Loucy (cell line): Measurements from ENCODE around the gene CAMTA1.
"Not testable (repeated sequence)": the region's sequence is repeated elsewhere in the genome, so short reads cannot be mapped to it uniquely, and the experiment has no call there.

ENCODE experiments used
- H2AFZ ChIP-seq: fragments of 200-600 bp; sonication (generic); 2 replicates; pipeline ENCODE4 v1.6.0; 2016; ENCODE audit warnings: antibody characterized with exemption, mild to moderate bottlenecking, low read length, moderate library complexity
- H3F3A ChIP-seq: fragments of 200-600 bp; 2 replicates; pipeline ENCODE4 v1.6.0; 2016; ENCODE audit warnings: antibody characterized with exemption, low read depth, mild to moderate bottlenecking
- H3K27me3 ChIP-seq: fragments of 200-600 bp; sonication (generic); 2 replicates; pipeline ENCODE4 v1.6.1; 2014; ENCODE audit warnings: low read length, mild to moderate bottlenecking; ENCODE audit not compliant: insufficient read depth, poor library complexity, severe bottlenecking
- H3K36me3 ChIP-seq: fragments of 200-600 bp; sonication (generic); 2 replicates; pipeline ENCODE4 v1.6.1; 2016; ENCODE audit warnings: low read length; ENCODE audit not compliant: insufficient read depth
- H3K4me1 ChIP-seq: fragments of 200-600 bp; sonication (generic); 2 replicates; pipeline ENCODE4 v1.5.1; 2014; ENCODE audit warnings: low read length, mild to moderate bottlenecking; ENCODE audit not compliant: insufficient read depth, poor library complexity, severe bottlenecking
- H3K4me2 ChIP-seq: fragments of 200-600 bp; sonication (generic); 2 replicates; pipeline ENCODE4 v1.6.0; 2014; ENCODE audit warnings: antibody characterized with exemption, low read length, low read depth, mild to moderate bottlenecking; ENCODE audit not compliant: poor library complexity, severe bottlenecking
- H3K4me3 ChIP-seq: fragments of 200-600 bp; sonication (generic); 2 replicates; pipeline ENCODE4 v1.5.1; 2014; ENCODE audit warnings: low read length, mild to moderate bottlenecking, mixed read lengths; ENCODE audit not compliant: poor library complexity, severe bottlenecking
- H3K79me2 ChIP-seq: fragments of 200-600 bp; sonication (generic); 2 replicates; pipeline ENCODE4 v1.6.1; 2014; ENCODE audit warnings: low read length; ENCODE audit not compliant: insufficient read depth
- H3K9ac ChIP-seq: fragments of 200-600 bp; sonication (generic); 2 replicates; pipeline ENCODE4 v1.6.0; 2014; ENCODE audit warnings: mild to moderate bottlenecking, low read depth, low read length, moderate library complexity; ENCODE audit not compliant: poor library complexity, severe bottlenecking
- H3K9me2 ChIP-seq: fragments of 200-600 bp; sonication (generic); replicated peaks from 2 replicates; pipeline ENCODE4 v1.6.1; 2016; ENCODE audit warnings: low read depth, low read length, mixed read lengths
- H3K9me3 ChIP-seq: fragments of 200-600 bp; sonication (generic); 2 replicates; pipeline ENCODE4 v1.6.1; 2014; ENCODE audit warnings: mild to moderate bottlenecking, antibody characterized with exemption, low read length, low read depth; ENCODE audit not compliant: insufficient read depth
- H4K20me1 ChIP-seq: fragments of 200-600 bp; sonication (generic); 2 replicates; pipeline ENCODE4 v1.6.0; 2014; ENCODE audit warnings: antibody characterized with exemption, low read length, mild to moderate bottlenecking; ENCODE audit not compliant: insufficient read depth, poor library complexity, severe bottlenecking
- EZH2phosphoT487 ChIP-seq: fragments of 200-600 bp; IDR thresholded peaks from 2 replicates; pipeline ENCODE4 v1.6.1; 2018; ENCODE audit warnings: antibody characterized with exemption, mild to moderate bottlenecking, moderate library complexity, borderline replicate concordance
- TF ChIP-seq, protein P1 (sequence below): fragments of 200-600 bp; sonication (generic); conservative IDR thresholded peaks from 2 replicates; pipeline ENCODE4 v1.5.1; 2014; ENCODE audit warnings: mild to moderate bottlenecking, antibody characterized with exemption, low read length

Gene CAMTA1

DNA sequence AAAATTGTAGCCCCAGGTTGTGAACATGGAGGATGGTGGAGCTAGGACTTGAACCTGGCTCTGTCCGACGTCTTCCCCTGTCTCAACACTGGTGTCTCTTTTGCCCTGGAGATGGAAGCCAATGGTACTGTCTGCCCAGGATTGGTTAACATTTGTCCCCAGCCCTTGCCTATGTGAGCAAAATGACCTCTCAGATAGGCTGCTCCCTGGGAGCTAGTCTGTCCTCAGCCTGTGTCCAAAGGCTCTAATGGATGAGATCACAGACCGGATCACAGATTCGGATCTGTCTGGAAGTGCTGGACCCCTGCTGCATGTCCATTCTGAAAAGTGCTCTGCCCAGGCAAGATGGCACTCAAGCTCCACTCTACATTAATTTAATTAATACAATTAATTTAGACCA, 591.4 kb downstream of the CAMTA1 start:
- Histone ChIP-seq H4K20me1 (no peaks in the 10 kb centered on the region), H2AFZ (no peak overlapping the region), H3K4me2 (no peak overlapping the region), H3K4me1 (no peaks in the 10 kb centered on the region), H3K9me2 (no peaks in the 10 kb centered on the region), H3K4me3 (no peak overlapping the region), H3K36me3 (no peaks in the 10 kb centered on the region), H3K27me3 (no peaks in the 10 kb centered on the region), H3K9me3 (no peaks in the 10 kb centered on the region; the same call in 1 of the 2 replicates), H3K9ac (no peak overlapping the region), H3K79me2 (no peaks in the 10 kb centered on the region), H3F3A (no peaks in the 10 kb centered on the region)
- TF ChIP-seq, protein P1, sequence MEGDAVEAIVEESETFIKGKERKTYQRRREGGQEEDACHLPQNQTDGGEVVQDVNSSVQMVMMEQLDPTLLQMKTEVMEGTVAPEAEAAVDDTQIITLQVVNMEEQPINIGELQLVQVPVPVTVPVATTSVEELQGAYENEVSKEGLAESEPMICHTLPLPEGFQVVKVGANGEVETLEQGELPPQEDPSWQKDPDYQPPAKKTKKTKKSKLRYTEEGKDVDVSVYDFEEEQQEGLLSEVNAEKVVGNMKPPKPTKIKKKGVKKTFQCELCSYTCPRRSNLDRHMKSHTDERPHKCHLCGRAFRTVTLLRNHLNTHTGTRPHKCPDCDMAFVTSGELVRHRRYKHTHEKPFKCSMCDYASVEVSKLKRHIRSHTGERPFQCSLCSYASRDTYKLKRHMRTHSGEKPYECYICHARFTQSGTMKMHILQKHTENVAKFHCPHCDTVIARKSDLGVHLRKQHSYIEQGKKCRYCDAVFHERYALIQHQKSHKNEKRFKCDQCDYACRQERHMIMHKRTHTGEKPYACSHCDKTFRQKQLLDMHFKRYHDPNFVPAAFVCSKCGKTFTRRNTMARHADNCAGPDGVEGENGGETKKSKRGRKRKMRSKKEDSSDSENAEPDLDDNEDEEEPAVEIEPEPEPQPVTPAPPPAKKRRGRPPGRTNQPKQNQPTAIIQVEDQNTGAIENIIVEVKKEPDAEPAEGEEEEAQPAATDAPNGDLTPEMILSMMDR: no peak
- no peak for TF ChIP-seq EZH2phosphoT487

DNA sequence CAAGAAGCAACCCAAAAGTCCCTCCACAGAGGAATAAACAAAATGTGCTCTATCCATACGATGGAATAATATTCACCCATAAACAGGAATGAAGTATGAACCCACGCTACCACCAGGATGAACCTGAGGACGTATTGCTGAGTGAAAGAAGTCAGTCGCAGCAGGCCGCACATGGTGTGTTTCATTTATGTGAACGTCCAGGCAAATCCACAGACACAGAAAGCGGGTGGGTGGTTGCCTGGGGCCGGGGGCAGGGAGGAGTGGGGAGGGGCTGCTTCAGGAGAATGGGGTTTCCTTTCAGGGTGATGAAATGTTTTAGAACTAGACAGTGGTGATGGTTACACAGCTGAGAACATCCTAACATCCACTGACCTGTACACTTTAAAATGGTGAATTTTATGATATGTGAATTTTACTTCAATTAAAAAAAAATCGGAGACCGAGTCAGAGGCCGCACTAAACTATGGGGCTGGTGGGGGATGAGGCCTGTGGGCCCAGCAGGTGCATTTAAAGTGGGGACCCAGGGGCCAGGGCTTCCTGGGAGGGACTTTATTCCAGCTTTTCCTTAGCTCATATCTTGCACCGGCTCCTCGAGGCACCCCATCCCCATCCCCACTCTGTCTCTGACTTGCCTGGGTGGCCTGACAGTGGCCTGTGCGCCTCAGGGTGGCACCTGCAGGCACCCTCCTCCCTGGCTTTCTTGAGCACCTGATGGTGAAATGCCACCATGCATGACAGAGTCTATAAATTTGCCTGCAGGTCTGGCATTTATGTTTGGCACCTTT, 593.3 kb downstream of the CAMTA1 start:
- Histone ChIP-seq H2AFZ (no peak overlapping the region), H3K4me1 (no peaks in the 10 kb centered on the region), H3F3A (no peaks in the 10 kb centered on the region), H3K4me3 (no peak overlapping the region), H3K9me3 (no peaks in the 10 kb centered on the region; the same call in 1 of the 2 replicates), H3K9ac (no peak overlapping the region), H4K20me1 (no peaks in the 10 kb centered on the region), H3K4me2 (no peak overlapping the region), H3K9me2 (no peaks in the 10 kb centered on the region), H3K79me2 (no peaks in the 10 kb centered on the region), H3K27me3 (no peaks in the 10 kb centered on the region), H3K36me3 (no peaks in the 10 kb centered on the region)
- TF ChIP-seq, protein P1: no peak
- TF ChIP-seq EZH2phosphoT487: no peak

DNA sequence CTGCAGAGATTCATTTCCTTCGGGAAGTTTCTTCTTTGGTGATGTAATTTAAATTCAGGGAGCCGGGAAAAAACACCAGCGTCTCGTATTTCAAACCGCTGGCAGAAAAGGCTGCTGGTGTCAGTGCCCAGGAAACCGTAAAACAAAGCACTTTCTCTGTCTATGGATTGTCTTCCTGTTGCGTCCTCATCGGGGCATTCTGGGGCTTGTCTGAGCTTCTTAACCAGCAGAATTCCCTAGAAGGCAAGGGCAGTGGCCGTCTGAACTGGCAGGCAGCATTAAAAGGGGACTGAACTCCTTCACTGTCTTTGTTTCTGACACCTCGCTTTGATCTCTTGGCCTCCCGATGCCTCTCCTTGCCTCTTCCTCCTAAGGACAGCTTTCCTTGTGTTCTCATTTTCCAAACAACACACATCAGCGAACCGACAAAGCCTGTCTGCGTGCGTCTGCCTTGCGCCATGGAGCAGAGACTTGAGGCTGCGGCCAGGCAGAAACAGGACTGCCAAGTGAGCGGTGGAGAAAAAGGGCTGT, 594.3 kb downstream of the CAMTA1 start:
- Histone ChIP-seq H3K9me2 (no peaks in the 10 kb centered on the region), H3K9me3 (no peaks in the 10 kb centered on the region), H3K4me1 (no peaks in the 10 kb centered on the region), H3K27me3 (no peaks in the 10 kb centered on the region), H3K4me2 (no peak overlapping the region), H3K4me3 (no peak overlapping the region), H4K20me1 (no peaks in the 10 kb centered on the region), H3K79me2 (no peaks in the 10 kb centered on the region), H3K36me3 (no peaks in the 10 kb centered on the region), H3F3A (no peaks in the 10 kb centered on the region), H2AFZ (no peak overlapping the region), H3K9ac (no peak overlapping the region)
- TF ChIP-seq, protein P1: no peak
- TF ChIP-seq EZH2phosphoT487: no peak

DNA sequence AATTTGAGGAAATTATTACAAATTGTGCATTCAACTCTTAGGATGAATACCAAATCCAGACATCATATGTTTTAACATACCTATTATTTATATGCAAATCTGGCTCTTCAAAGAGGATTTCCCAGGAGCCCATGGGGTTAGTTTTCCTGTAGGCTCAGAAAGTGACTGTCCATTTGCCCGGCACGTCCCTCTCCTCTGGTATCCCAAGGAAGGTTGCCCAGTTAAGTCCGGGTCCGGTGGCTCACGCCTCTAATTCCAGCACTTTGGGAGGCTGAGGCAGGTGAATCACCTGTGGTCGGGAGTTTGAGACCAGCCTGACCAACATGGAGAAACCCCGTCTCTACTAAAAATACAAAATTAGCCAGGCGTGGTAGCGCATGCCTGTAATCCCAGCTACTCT, 594.8 kb downstream of the CAMTA1 start:
- not testable (repeated sequence) for H2AFZ ChIP-seq

More for the DNA sequence above, 594.8 kb downstream of the CAMTA1 start:
- not testable (repeated sequence) for H3K4me1 ChIP-seq, H3F3A ChIP-seq, H3K27me3 ChIP-seq, H3K9me3 ChIP-seq, H3K9ac ChIP-seq, H3K36me3 ChIP-seq, H3K4me2 ChIP-seq, H4K20me1 ChIP-seq, H3K9me2 ChIP-seq, H3K4me3 ChIP-seq, H3K79me2 ChIP-seq
